B cell (primary cell): Measurements from ENCODE around the gene PXN. TPM values are rescaled to one million over a fixed set of nuclear protein-coding genes. Genes with fewer than 3 reads are reported as not detected.

Experiments
- ATAC-seq: fragments of 200-7000 bp; cut with Tn5 transposase; one replicate; pipeline ENCODE4 v1.10.0; 2021; ENCODE audit warnings: low read depth, mild to moderate bottlenecking, moderate number of reproducible peaks, moderate library complexity
- CTCF ChIA-PET: fragments of 350-600 bp; sonication (Branson Sonifier 250); formaldehyde crosslinking; loops from one replicate; lab custom pipeline; 2021; ENCODE audit warnings: antibody characterized with exemption, inconsistent platforms; lab: Charles Lee
- POLR2A ChIA-PET: fragments of 350-600 bp; sonication (Branson Sonifier 250); formaldehyde crosslinking; loops from one replicate; lab custom pipeline; 2021; ENCODE audit warnings: antibody characterized with exemption; lab: Charles Lee
- DNase-seq: peaks from one replicate; pipeline ENCODE4 v3.0.0; 2013
- H2AFZ ChIP-seq: 2 replicates; pipeline ENCODE4 v1.6.1; 2012; ENCODE audit warnings: mild to moderate bottlenecking, low read depth, low read length; ENCODE audit not compliant: insufficient read depth, poor library complexity, severe bottlenecking
- H3K27ac ChIP-seq, 2 donors: 1 replicate in 1 of 2; 2 replicates in 1 of 2; pipeline ENCODE4 v1.5.1; 2012 to 2013; ENCODE audit warnings: low read length in 2 of 2, mild to moderate bottlenecking in 2 of 2, moderate library complexity in 1 of 2
- H3K27me3 ChIP-seq, 4 experiments: fragments of 200-600 bp in 1 of 4; sonication (generic) in 1 of 4; replicated peaks in 1 of 4; 1 replicate in 2 of 4; 2 replicates in 2 of 4; pipeline versions ENCODE4 v1.6.1 to v1.7.0; 2013 to 2016; ENCODE audit warnings: low read length in 3 of 4, mild to moderate bottlenecking in 2 of 4, mixed read lengths in 1 of 4, moderate library complexity in 1 of 4; ENCODE audit not compliant: insufficient read depth in 4 of 4, control insufficient read depth in 3 of 4; ENCODE audit errors: control extremely low read depth in 1 of 4
- H3K36me3 ChIP-seq, 2 experiments: replicated peaks in 1 of 2; 1 replicate in 1 of 2; 2 replicates in 1 of 2; pipeline versions ENCODE4 v1.6.1 to v1.7.1; 2013; ENCODE audit warnings: low read length in 1 of 2; ENCODE audit not compliant: insufficient read depth in 2 of 2, control insufficient read depth in 1 of 2; ENCODE audit errors: control extremely low read depth in 1 of 2, extremely low read depth in 1 of 2
- H3K4me1 ChIP-seq, 2 donors: fragments of 200-600 bp in 1 of 2; sonication (generic) in 1 of 2; 1 replicate in 1 of 2; 2 replicates in 1 of 2; pipeline versions ENCODE4 v1.5.1 to v1.6.1; 2013 to 2017; ENCODE audit warnings: low read length in 2 of 2; ENCODE audit not compliant: control insufficient read depth in 2 of 2, insufficient read depth in 2 of 2
- H3K4me2 ChIP-seq: replicated peaks from 2 replicates; pipeline ENCODE3; 2012; ENCODE audit warnings: mild to moderate bottlenecking, low read depth, low read length; ENCODE audit not compliant: poor library complexity, severe bottlenecking
- H3K4me3 ChIP-seq, 5 experiments: fragments of 200-600 bp in 1 of 5; sonication (generic) in 1 of 5; 1 replicate in 3 of 5; 2 replicates in 2 of 5; pipeline versions ENCODE4 v1.5.1 to v1.7.0; 2011 to 2016; ENCODE audit warnings: low read length in 4 of 5, mild to moderate bottlenecking in 4 of 5, low read depth in 2 of 5, control low read depth in 1 of 5, moderate library complexity in 1 of 5; ENCODE audit not compliant: insufficient read depth in 1 of 5; ENCODE audit errors: control extremely low read depth in 1 of 5, extremely low read depth in 1 of 5
- H3K79me2 ChIP-seq: fragments of 200-600 bp; sonication (generic); one replicate; pipeline ENCODE4 v1.6.0; 2016; ENCODE audit warnings: low read length; ENCODE audit not compliant: control insufficient read depth, insufficient read depth
- H3K9ac ChIP-seq: fragments of 200-600 bp; sonication (generic); 2 replicates; pipeline ENCODE4 v1.6.1; 2017; ENCODE audit warnings: mild to moderate bottlenecking, low read length, moderate library complexity
- H3K9me3 ChIP-seq, 3 donors: one replicate each; pipeline versions ENCODE4 v1.6.1 to v1.7.1; 2013; ENCODE audit warnings: low read length in 2 of 3; ENCODE audit not compliant: control insufficient read depth in 2 of 3, insufficient read depth in 1 of 3; ENCODE audit errors: control extremely low read depth in 1 of 3
- H4K20me1 ChIP-seq: 2 replicates; pipeline ENCODE4 v1.6.0; 2012; ENCODE audit warnings: mild to moderate bottlenecking, low read length; ENCODE audit not compliant: insufficient read depth, control insufficient read depth, poor library complexity, severe bottlenecking
- H3K27ac Mint-ChIP-seq: one replicate; pipeline ENCODE4 v1.8.0; 2021; ENCODE audit warnings: mixed read lengths
- H3K27me3 Mint-ChIP-seq: one replicate; pipeline ENCODE4 v1.8.0; 2021; ENCODE audit warnings: mixed read lengths
- H3K4me1 Mint-ChIP-seq: one replicate; pipeline ENCODE4 v1.8.0; 2021; ENCODE audit warnings: mixed read lengths
- H3K4me3 Mint-ChIP-seq: one replicate; pipeline ENCODE4 v1.8.0; 2021; ENCODE audit warnings: mixed read lengths
- H3K9me3 Mint-ChIP-seq: one replicate; pipeline ENCODE4 v1.8.0; 2022; ENCODE audit warnings: mixed read lengths; ENCODE audit not compliant: insufficient read depth
- CTCF ChIP-seq: fragments of 200-600 bp; IDR thresholded peaks from one replicate; pipeline ENCODE4 v1.8.0; 2022; ENCODE audit warnings: antibody characterized with exemption, mild to moderate bottlenecking
- EZH2 ChIP-seq: IDR thresholded peaks from 2 replicates; pipeline ENCODE4 v1.6.1; 2012; ENCODE audit warnings: borderline replicate concordance, low read depth, mild to moderate bottlenecking, moderate library complexity, low read length; ENCODE audit not compliant: insufficient read depth, poor library complexity, severe bottlenecking
- WGBS: methylation state at CpG from one replicate; pipeline ENCODE4 v1.1.5; 2013; ENCODE audit warnings: missing lambda C conversion rate; ENCODE audit not compliant: insufficient coverage; 5-methylcytosine and 5-hydroxymethylcytosine counted together
- intact Hi-C: fragments of 100-400 bp; cut with micrococcal nuclease; formaldehyde crosslinking; loops from one replicate; pipeline ENCODE4 v1.10.0; 2022
- polyA plus RNA-seq: library from polyadenylated mRNA; depleted of rRNA; stranded (reverse); fragments of >200 nt; gene quantifications from 2 replicates; pipeline ENCODE4 v1.2.3, GENCODE V29; 2012
- total RNA-seq, 2 donors: library from RNA; stranded (reverse); fragments of 120-200 nt in 1 of 2; gene quantifications; 1 replicate in 1 of 2; 2 replicates in 1 of 2; pipeline versions ENCODE4 v1.2.3 to v1.2.4, GENCODE V29; 2013 to 2022

The PXN gene
- total and polyA plus RNA-seq, 2 donors (not counting 1 experiment from before 2014, with no cell fraction given), result 2.0 to 3.1 TPM

- no peaks in the 10 kb centered on the region for H3K9me3 Mint-ChIP-seq
- Histone ChIP-seq H4K20me1 (peaks cover 48% of the 10 kb centered on the region), H3K9me3 (no peaks in the 10 kb centered on the region), H3K27me3 (no peaks in the 10 kb centered on the region), H2AFZ (no peak overlapping the region), H3K9ac (no peak overlapping the region), H3K27ac (no peak overlapping the region), H3K4me3 (no peak overlapping the region), H3K36me3 (peaks cover 8 to 36% of the 10 kb centered on the region in 2 experiments), H3K79me2 (peaks cover 74% of the 10 kb centered on the region), H3K4me1 (peaks cover 31 to 42% of the 10 kb centered on the region in 2 donors), H3K4me2 (no peak overlapping the region)
- no peak overlapping the region for H3K27ac Mint-ChIP-seq
- ChIA-PET POLR2A (no interaction called here), CTCF (interaction anchor here (1.2 kb wide), 1 partner anchor 9 kb away, joined by 5 read pairs; no protein-coding TSS in a partner anchor)
- TF ChIP-seq CTCF (no peak), EZH2 (no peak)
- H3K4me1 Mint-ChIP-seq, result peaks cover 37% of the 10 kb centered on the region
- intact Hi-C loops, result no loop called here
- no peak for DNase-seq
- H3K27me3 Mint-ChIP-seq, result no peaks in the 10 kb centered on the region
- no CpG with 5 or more reads among the region's 1 CpG for WGBS
- ATAC-seq, result no peak
- H3K4me3 Mint-ChIP-seq, result peak overlapping the region; percentile 61
Observed at GRCh38 chr12:120196363-120196762, 69.2 kb downstream of the PXN start.

- H3K4me3 ChIP-seq, result peak within 1 kb of the TSS; percentile 74 to 89 (median 78)
- H3K27me3 ChIP-seq, result no peaks in the 10 kb centered on the region
- H3K4me3 Mint-ChIP-seq, result peak within 1 kb of the TSS; percentile 90
- ATAC-seq, result peak; percentile 96
- 3% methylated on average over 60 of the region's 62 CpGs for WGBS
- H3K27me3 Mint-ChIP-seq, result no peaks in the 10 kb centered on the region
- H3K9me3 ChIP-seq, result no peaks in the 10 kb centered on the region
- peaks cover 8 to 43% of the 10 kb centered on the region in 2 experiments for H3K36me3 ChIP-seq
- no peaks in the 10 kb centered on the region for H3K9me3 Mint-ChIP-seq
- CTCF ChIA-PET, result no interaction called here
- TF ChIP-seq EZH2 (no peak), CTCF (no peak)
- intact Hi-C loops, result loop anchor here (5.0 kb wide), 1 partner anchor 77 kb away; the partner anchor contains the start of gene RAB35
- POLR2A ChIA-PET, result interaction anchor here (0.6 kb wide), 1 partner anchor 1345 kb away, joined by 11 read pairs; no protein-coding TSS in a partner anchor
- peaks cover 77% of the 10 kb centered on the region for H3K79me2 ChIP-seq
- H3K9ac ChIP-seq, result peak within 1 kb of the TSS; percentile 82
- H3K27ac Mint-ChIP-seq, result peak within 1 kb of the TSS; percentile 89
- H3K27ac ChIP-seq, result peak within 1 kb of the TSS; percentile 48 to 85
- H3K4me1 ChIP-seq, result peaks cover 24 to 35% of the 10 kb centered on the region in 2 donors
- H3K4me1 Mint-ChIP-seq, result peaks cover 28% of the 10 kb centered on the region
- peaks cover 46% of the 10 kb centered on the region for H4K20me1 ChIP-seq
- DNase-seq, result peak; percentile 89
- H2AFZ ChIP-seq, result peak within 1 kb of the TSS; percentile 99
- peak within 1 kb of the TSS; percentile 94 for H3K4me2 ChIP-seq
Observed at GRCh38 chr12:120194534-120195395, 70.8 kb downstream of the PXN start, which contains the start of gene GCN1. GCN1 (minus strand) TSS chr12:120194715; CDS start chr12:120194697, 18 bp downstream.
